Islet of Langerhans (tissue), 1 donor: ENCODE results near the gene ACSL5.

ENCODE experiments used
- FAIRE-seq: peaks from one replicate; lab custom pipeline; 2011; peaks lifted over from hg19 to GRCh38; lab: Jason Lieb, UNC

The ACSL5 gene, protein sequence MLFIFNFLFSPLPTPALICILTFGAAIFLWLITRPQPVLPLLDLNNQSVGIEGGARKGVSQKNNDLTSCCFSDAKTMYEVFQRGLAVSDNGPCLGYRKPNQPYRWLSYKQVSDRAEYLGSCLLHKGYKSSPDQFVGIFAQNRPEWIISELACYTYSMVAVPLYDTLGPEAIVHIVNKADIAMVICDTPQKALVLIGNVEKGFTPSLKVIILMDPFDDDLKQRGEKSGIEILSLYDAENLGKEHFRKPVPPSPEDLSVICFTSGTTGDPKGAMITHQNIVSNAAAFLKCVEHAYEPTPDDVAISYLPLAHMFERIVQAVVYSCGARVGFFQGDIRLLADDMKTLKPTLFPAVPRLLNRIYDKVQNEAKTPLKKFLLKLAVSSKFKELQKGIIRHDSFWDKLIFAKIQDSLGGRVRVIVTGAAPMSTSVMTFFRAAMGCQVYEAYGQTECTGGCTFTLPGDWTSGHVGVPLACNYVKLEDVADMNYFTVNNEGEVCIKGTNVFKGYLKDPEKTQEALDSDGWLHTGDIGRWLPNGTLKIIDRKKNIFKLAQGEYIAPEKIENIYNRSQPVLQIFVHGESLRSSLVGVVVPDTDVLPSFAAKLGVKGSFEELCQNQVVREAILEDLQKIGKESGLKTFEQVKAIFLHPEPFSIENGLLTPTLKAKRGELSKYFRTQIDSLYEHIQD

DNA sequence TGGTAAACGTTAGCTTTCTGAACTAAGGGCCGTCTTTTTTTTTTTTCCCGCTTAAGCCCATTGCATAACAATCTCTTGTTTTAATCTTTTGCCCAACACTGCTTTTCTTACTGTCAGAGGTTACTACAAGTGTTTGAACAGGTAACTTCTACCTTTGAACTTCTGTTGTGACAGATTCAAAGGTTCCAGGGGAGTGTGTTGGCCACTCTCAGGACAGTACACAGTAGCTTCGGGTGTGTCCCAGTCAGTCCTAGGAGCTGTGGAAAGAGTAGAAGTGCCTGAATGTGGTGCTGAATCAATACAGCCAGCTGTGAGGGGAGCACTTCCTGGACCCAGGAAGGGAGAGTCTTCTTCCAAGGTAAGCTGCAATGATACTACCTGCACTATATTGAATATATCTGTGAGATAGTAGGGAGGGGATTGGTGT is at the start of gene ACSL5:
Gene ACSL5 (plus strand): TSS at position 205 of the 427 bp plus-strand sequence. CDS start 20,831 bp downstream, outside the sequence.
- no peak for FAIRE-seq

DNA sequence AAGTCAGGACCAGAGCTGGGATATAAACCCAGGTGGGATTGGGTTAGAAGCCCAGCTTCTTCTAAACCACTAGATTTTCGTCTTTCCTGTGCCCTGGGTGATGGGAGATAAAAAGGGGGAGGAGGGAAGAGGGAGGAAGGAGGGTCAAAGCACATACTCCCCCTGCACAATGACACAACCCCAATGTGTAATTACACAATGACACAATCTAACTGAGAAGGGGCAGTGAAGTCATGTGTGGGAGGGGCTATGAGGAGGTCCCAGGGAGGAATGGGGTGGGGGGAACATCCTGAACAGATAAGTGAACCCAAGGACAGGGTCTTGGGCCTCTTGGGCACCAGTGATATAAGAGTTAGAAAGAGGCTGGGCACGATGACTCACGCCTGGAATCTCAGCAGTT is 46.2 kb upstream of the ACSL5 start:
- no peak for FAIRE-seq

DNA sequence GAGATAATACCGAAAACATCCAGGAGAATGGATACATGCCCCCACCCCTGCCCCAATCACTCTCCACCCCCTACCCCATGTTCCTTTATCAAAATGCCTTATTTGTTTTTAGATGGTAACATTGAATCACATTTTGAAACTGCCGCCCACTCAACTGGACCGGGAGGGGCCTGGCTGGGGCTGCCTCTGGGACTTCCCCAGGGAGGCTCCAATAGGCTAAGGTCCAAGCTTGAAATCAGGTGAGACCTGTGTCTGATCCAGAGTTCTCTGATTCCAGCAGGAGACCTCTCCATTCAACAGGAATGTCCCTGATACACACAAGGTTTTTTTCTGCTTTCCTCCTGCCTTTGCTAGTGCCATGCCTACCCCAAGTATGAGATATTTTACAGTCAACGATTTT is 43.8 kb upstream of the ACSL5 start:
- no peak for FAIRE-seq

DNA sequence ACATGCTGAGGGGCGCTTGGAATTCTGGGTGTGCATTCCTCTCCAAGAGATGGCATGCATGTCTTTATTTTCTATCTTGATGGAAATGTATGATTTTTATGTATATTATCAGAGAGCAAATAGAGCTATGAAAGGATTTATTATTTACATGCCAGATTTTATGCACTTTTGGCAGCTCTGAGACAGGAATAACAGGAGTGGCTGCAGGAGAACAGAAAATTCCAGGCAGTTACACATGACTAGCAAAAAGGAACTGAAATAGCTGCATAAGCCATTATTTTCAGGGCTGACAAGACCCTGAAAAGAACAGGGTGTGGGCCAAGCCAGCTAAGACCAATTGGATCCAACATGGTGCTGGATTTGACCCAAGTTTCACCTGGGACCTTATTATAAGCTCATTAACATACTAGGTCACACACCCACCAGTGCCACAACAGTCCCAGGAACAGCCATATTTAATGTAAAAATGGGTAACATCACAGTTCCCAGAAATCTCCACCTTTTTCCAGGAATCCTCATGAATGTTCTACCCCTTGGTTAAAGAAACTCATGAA is 43.2 kb upstream of the ACSL5 start:
- FAIRE-seq = no peak

- no peak for FAIRE-seq
Observed at GRCh38 chr10:112332022-112332421, 41.9 kb upstream of the ACSL5 start.

DNA sequence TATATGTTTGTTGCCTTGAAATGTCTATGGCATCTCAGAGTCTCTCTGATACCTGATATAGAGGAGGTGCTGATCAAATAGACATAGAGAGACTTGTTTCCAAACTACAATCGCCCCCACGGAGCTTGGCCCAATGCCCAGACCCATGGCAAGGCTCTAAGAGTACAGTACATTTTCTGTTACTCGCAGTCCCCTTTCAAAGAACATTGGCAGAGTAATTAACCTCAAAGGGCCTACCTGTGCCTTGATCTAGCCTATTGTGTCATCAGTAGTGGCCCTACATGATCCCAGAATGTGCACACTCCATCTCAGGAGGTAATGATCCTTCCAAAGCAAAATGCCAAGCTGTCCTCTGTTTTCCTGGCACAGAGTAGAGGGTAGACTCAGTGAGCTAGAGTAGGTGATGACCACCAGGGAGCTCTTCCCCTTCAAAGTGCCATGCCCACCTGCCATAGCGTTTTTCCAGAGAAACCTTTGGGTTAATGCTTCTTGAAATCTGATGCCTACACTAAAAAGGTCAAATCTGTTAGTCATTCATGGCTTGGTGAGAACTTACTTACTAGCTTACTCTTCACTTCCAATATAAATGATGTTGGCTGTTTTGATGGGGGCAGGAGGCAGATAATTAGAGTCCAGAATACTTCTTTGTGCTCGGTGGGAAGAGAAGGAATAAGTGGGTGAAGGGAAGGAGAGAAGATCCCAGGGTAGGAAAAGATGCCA is 41.2 kb upstream of the ACSL5 start:
- FAIRE-seq = no peak

DNA sequence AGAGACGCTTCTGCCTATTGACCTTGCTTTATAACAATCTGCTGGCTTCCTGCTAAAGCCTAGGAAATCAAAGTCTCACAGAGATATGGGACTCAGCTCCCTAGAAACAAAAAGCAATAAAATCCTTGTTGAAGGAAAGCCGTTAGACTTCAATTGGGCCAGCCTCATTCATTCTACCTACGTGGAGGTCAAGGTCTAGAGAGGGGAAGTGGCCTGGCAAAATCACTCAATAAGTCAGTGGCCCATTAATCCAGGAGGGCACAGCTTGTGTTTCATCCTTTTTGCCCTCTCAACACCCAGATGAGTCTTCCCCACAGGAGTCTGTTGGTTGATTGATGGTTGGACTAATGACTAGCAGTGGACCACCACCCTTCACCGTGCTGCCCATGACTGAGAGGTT is 40.5 kb upstream of the ACSL5 start:
- FAIRE-seq = no peak

DNA sequence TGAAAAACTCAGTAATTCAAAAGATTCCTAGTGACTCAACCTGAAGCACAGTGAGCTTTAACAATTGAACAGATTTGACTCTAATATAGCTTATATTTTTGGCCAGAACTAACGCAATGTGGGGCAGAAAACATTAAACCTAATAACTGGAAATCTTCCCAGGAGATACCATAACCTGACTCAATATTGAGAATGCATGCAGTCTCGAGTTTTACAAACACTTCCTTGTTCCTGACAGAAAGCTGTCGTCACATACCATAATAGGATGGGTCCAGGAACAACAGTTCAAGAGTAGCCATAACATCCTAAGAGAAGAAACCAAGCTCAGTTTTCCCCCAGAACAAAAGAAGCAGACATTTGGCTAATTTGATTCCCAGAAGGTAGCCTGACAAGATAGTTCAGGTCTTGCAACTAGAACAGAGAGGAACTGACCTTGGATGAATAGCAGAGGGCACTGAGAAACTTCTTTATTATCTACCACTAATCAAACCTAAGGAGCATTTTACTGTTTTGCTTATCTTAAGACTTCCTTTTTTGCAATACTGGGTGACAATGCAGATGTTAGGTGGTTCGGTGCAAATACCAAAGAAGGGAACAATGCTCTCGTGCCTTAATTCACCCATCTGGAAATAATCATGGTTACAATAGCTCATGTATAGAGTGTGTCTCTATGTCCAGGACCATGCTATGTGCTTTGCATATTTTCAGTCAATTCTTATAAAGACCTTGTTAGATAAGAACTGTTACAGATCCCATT is 38.6 kb upstream of the ACSL5 start:
- FAIRE-seq = no peak

GRCh38 chr10:112335868-112336265 is 38.0 kb upstream of the ACSL5 start:
- FAIRE-seq = no peak

DNA sequence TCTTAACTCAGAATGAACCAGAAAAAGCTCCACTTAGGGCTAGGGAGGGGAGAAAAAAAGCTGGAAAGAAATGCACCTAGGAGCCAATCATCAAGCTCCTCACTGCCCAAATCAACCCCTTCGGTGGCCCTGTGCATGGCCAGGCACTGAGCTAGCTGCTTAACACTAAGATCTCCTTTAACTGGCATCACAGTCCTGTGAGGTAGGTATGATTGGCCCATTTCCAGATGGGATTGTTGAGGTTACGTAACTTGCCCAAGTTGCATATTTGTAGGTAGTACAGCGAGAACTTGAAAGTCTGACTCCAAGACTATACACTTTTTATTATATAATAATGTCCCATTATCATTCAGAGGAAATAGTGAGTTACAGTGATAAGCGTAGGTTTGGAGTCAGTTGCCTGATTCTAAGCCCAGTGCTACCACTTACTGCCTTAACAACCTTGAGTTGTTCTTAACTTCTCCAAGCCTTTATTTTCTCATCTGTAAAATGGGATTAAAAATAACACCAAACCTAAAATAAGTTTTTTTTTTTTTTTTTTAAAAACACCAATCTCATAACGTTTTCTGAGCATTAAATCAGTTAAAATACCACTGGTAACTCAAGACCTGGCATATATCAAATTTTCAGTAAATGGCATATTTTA is 37.2 kb upstream of the ACSL5 start:
- no peak for FAIRE-seq

DNA sequence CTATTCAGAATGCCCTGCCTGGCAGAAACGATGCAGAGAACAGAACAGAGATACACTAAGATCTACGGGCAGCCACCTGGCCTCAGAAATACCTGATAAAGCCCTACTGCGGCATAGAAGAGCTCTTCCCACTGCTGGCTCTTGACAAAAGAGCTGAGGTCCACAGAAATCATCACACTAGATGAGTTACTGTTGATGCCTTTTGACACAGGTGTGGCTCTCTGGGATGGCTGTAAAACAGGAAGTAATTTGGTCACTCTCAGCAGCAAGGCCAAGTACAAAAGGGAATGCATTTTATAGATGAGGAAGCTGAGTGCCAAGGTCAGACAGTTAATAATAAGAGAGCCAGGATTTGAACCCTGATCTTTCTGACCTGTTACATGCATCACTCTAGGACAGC is 35.0 kb upstream of the ACSL5 start:
- no peak for FAIRE-seq

DNA sequence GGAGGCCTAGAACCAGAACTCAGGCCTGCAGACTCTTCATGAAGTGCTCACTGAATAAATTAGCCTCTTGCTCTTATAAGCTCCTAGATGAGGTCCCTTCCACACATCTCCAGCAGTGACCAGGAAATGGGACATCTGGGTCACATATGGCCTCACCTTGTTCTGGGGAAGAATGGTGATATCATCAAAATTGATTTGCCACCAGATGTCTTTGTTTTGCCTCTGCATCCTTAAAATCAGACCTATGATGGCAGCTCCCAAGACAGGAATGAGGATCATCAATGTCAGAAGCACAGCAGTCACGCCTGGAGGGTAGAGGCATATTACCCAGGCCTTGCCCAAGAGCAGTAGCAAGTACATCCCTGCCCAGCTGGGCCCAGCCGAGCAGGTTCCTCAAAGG is 33.3 kb upstream of the ACSL5 start:
- no peak for FAIRE-seq

GRCh38 chr10:112343056-112343806 is 30.7 kb upstream of the ACSL5 start:
- no peak for FAIRE-seq

GRCh38 chr10:112344261-112344660 is 29.7 kb upstream of the ACSL5 start:
- FAIRE-seq = no peak

GRCh38 chr10:112345202-112345601 is 28.7 kb upstream of the ACSL5 start:
- no peak for FAIRE-seq

- no peak for FAIRE-seq
Observed at GRCh38 chr10:112345743-112346142, 28.2 kb upstream of the ACSL5 start.

GRCh38 chr10:112346774-112347173 is 27.1 kb upstream of the ACSL5 start:
- no peak for FAIRE-seq

DNA sequence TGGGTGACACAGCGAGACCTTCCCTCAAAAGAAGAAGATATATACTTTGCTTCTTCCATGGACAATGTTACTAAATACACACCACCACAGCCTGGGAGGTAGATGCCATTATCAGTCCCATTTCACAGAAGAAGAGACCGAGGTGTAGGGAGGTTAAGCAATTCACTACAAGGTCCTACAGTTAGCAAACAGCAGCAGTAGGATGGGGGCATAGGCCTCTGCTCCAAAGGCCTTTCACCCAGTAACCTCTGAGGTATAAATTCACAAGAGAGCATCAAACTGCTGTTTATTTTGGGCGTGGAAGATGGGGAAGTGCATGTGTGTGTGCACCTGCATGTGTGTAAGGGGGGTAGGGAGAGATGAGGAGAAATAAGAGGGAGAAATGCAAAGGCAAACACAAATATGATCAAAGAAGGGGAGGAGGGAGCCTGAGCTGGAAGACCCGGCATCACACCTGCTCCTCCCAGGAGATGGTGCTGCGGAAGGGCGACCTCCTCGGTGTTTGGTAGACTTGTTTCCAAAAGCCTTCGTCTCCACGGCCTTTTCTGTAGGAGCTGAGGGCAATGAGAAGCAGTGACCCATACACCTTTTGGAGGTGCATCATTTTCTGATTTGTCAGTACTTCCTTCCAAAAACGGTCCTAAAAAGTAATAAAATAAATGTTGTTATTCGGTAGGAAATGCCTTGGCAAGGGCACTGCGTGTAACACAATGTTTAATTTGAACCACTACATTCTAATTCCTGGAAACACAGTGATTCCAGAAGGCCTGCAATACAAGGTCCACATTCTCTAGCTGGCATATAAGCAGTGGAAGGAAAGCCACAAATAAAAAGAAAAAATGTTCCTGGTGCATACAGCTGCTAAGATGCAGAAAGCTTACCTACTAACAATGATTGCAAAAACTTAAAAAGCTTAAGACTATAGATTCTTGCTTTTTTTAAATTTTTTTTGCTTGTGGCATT is 25.9 kb upstream of the ACSL5 start:
- no peak for FAIRE-seq

DNA sequence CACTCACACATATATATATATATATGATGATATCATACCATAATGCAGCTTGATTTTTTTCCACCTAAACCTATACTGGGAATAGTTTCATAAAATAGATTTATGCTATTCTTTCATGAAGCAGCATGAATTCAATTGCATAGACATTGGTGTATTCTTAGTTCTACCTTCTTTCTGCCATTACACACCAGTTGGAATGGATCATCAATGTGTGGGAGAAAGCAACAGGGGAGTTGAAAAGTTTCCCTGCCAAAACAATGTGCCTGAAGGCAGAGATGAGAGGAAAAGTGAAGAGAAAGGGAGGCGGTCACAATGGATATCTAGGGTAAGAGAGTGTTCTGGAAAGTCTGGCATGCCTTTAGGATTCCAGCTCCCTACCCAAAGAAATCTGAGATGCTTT is 25.2 kb upstream of the ACSL5 start:
- FAIRE-seq = no peak
